Prostate gland (tissue), 2 donors: ENCODE measurements around the gene TMUB1.

Experiments used
- CTCF ChIP-seq, 4 experiments: fragments of 200-600 bp in 2 of 4; fragments of 450-650 bp in 2 of 4; sonication (generic) in 2 of 4; IDR thresholded peaks; 1 replicate in 3 of 4; 2 replicates in 1 of 4; pipeline ENCODE4 v1.5.1; 2016 to 2019; ENCODE audit warnings: antibody characterized with exemption in 4 of 4, mild to moderate bottlenecking in 2 of 4, moderate library complexity in 2 of 4
- POLR2A ChIP-seq: fragments of 450-650 bp; IDR thresholded peaks from one replicate; pipeline ENCODE4 v1.6.1; 2016; ENCODE audit warnings: antibody characterized with exemption, mild to moderate bottlenecking
- POLR2AphosphoS5 ChIP-seq: sonication (generic); formaldehyde crosslinking; IDR thresholded peaks from one replicate; pipeline ENCODE4 v1.6.1; 2017; ENCODE audit warnings: antibody characterized with exemption

DNA sequence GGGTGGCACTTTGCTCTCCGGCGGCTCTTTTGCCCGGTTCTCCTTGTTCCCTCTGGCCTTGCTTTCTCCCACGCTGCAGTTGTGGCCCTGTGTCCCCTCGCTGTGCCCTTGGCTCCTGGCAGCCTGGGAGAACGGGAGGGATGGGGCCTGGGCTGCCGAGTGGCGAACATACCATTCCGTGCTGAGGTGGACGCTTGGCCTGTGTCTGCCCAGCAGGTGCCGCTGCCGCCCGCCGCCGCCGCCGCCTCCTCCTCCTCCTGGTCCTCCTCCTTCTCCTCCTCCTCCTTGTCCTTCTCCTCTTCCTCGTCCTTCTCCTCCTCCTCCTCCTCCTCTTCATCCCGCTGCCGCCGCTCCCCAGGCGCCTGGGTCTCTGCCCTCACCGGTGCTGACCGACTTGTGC lies 39.0 kb upstream of the TMUB1 start:
- TF ChIP-seq CTCF (IDR thresholded peaks at IDR 0.05): peak in 1 of 4 experiments; percentile 24
- TF ChIP-seq POLR2A: no peak
- no peak for TF ChIP-seq POLR2AphosphoS5
